H9 (cell line): ENCODE measurements around the gene CR1L. TPM values are rescaled to one million over a fixed set of nuclear protein-coding genes. Genes with fewer than 3 reads are reported as not detected.
"Not testable (repeated sequence)": the region's sequence is repeated elsewhere in the genome, so short reads cannot be mapped to it uniquely, and the experiment has no call there.

ENCODE experiments used
- DNase-seq: peaks from one replicate; pipeline ENCODE4 v3.0.0-alpha.2; 2017
- H2AFZ ChIP-seq: one replicate; pipeline ENCODE4 v1.6.1; 2013; ENCODE audit warnings: mild to moderate bottlenecking, low read length, control low read depth, moderate library complexity
- H2AK5ac ChIP-seq: 2 replicates; pipeline ENCODE4 v1.6.1; 2013; ENCODE audit warnings: low read length, control low read depth, mixed read lengths; ENCODE audit not compliant: insufficient read length
- H2BK120ac ChIP-seq: one replicate; pipeline ENCODE4 v1.6.1; 2013; ENCODE audit warnings: low read depth, mild to moderate bottlenecking, low read length, control low read depth, inconsistent platforms; ENCODE audit not compliant: poor library complexity, severe bottlenecking
- H2BK12ac ChIP-seq: 2 replicates; pipeline ENCODE4 v1.6.1; 2013; ENCODE audit warnings: low read length, control low read depth, mixed read lengths, low read depth; ENCODE audit not compliant: insufficient read length
- H2BK15ac ChIP-seq: 2 replicates; pipeline ENCODE4 v1.6.1; 2013; ENCODE audit warnings: low read depth, low read length, control low read depth
- H2BK20ac ChIP-seq: one replicate; pipeline ENCODE4 v1.6.1; 2013; ENCODE audit warnings: low read depth, mild to moderate bottlenecking, low read length, control low read depth, inconsistent platforms; ENCODE audit not compliant: poor library complexity, severe bottlenecking
- H2BK5ac ChIP-seq: 2 replicates; pipeline ENCODE4 v1.6.1; 2013; ENCODE audit warnings: low read length, control low read depth, mixed read lengths; ENCODE audit not compliant: insufficient read length
- H3K14ac ChIP-seq: 2 replicates; pipeline ENCODE4 v1.6.1; 2013; ENCODE audit warnings: low read length, control low read depth; ENCODE audit not compliant: insufficient read depth
- H3K18ac ChIP-seq: 2 replicates; pipeline ENCODE4 v1.6.1; 2013; ENCODE audit warnings: low read depth, mild to moderate bottlenecking, mixed read lengths, low read length, control low read depth; ENCODE audit not compliant: insufficient read length
- H3K23ac ChIP-seq: 2 replicates; pipeline ENCODE4 v1.6.1; 2013; ENCODE audit warnings: low read length, control low read depth, mixed read lengths, low read depth; ENCODE audit not compliant: insufficient read length
- H3K23me2 ChIP-seq: 2 replicates; pipeline ENCODE4 v1.6.1; 2013; ENCODE audit warnings: low read depth, mild to moderate bottlenecking, mixed read lengths, low read length, control low read depth; ENCODE audit not compliant: insufficient read length, poor library complexity, severe bottlenecking
- H3K27ac ChIP-seq: 2 replicates; pipeline ENCODE4 v1.5.1; 2013; ENCODE audit warnings: low read length, control low read depth, mixed read lengths, low read depth; ENCODE audit not compliant: insufficient read length
- H3K27me3 ChIP-seq: 2 replicates; pipeline ENCODE4 v1.6.1; 2013; ENCODE audit warnings: low read length, control low read depth, inconsistent platforms; ENCODE audit not compliant: insufficient read depth
- H3K4ac ChIP-seq: 2 replicates; pipeline ENCODE4 v1.6.1; 2013; ENCODE audit warnings: low read depth, mild to moderate bottlenecking, control low read depth, inconsistent platforms, low read length, moderate library complexity
- H3K4me1 ChIP-seq: 2 replicates; pipeline ENCODE4 v1.6.1; 2013; ENCODE audit warnings: low read length, control low read depth, inconsistent platforms; ENCODE audit not compliant: insufficient read depth
- H3K4me2 ChIP-seq: 2 replicates; pipeline ENCODE4 v1.6.1; 2013; ENCODE audit warnings: low read length, control low read depth, mixed read lengths; ENCODE audit not compliant: insufficient read length, insufficient read depth
- H3K56ac ChIP-seq: 2 replicates; pipeline ENCODE4 v1.6.1; 2013; ENCODE audit warnings: low read depth, mild to moderate bottlenecking, mixed read lengths, low read length, control low read depth; ENCODE audit not compliant: insufficient read length
- H3K79me1 ChIP-seq: 2 replicates; pipeline ENCODE4 v1.6.1; 2013; ENCODE audit warnings: low read depth, mild to moderate bottlenecking, moderate library complexity, low read length, control low read depth, inconsistent platforms; ENCODE audit not compliant: insufficient read depth, poor library complexity, severe bottlenecking
- H3K79me2 ChIP-seq: 2 replicates; pipeline ENCODE4 v1.6.1; 2013; ENCODE audit warnings: low read length, control low read depth, inconsistent platforms; ENCODE audit not compliant: insufficient read depth
- H3K9ac ChIP-seq: 2 replicates; pipeline ENCODE4 v1.6.1; 2013; ENCODE audit warnings: low read length, control low read depth, mixed read lengths; ENCODE audit not compliant: insufficient read length; ENCODE audit errors: extremely low read depth
- H3K9me3 ChIP-seq: one replicate; pipeline ENCODE4 v1.6.1; 2013; ENCODE audit warnings: low read depth, low read length, inconsistent platforms; ENCODE audit not compliant: control insufficient read depth
- H3T11ph ChIP-seq: one replicate; pipeline ENCODE4 v1.6.1; 2013; ENCODE audit warnings: mild to moderate bottlenecking, low read length, control low read depth, inconsistent platforms
- H4K20me1 ChIP-seq: one replicate; pipeline ENCODE4 v1.6.1; 2013; ENCODE audit not compliant: control insufficient read depth, insufficient read length, insufficient read depth
- H4K5ac ChIP-seq: 2 replicates; pipeline ENCODE4 v1.6.1; 2013; ENCODE audit warnings: low read depth, mild to moderate bottlenecking, mixed read lengths, low read length, control low read depth; ENCODE audit not compliant: insufficient read length
- H4K8ac ChIP-seq: replicated peaks from 2 replicates; pipeline ENCODE4 v1.6.1; 2013; ENCODE audit warnings: low read length, control low read depth, mixed read lengths, low read depth; ENCODE audit not compliant: insufficient read length
- H4K91ac ChIP-seq: 2 replicates; pipeline ENCODE4 v1.6.1; 2013; ENCODE audit warnings: low read depth, mild to moderate bottlenecking, moderate library complexity, mixed read lengths, low read length, control low read depth; ENCODE audit not compliant: insufficient read length
- H3K27ac Mint-ChIP-seq, 3 experiments: 2 replicates in 2 of 3; 3 replicates in 1 of 3; pipeline ENCODE4 v1.8.0; 2020 to 2021; ENCODE audit warnings: mixed read lengths in 3 of 3, mild to moderate bottlenecking in 1 of 3, moderate library complexity in 1 of 3
- H3K27me3 Mint-ChIP-seq: 2 replicates; pipeline ENCODE4 v1.8.0; 2021; ENCODE audit warnings: low read depth, mild to moderate bottlenecking, moderate library complexity, mixed read lengths
- H3K36me3 Mint-ChIP-seq, 3 experiments: 2 replicates in 2 of 3; 3 replicates in 1 of 3; pipeline ENCODE4 v1.8.0; 2020 to 2021; ENCODE audit warnings: low read depth in 3 of 3, mixed read lengths in 3 of 3; ENCODE audit not compliant: insufficient read depth in 1 of 3
- H3K4me1 Mint-ChIP-seq, 2 experiments: 2 replicates each; pipeline ENCODE4 v1.8.0; 2020; ENCODE audit warnings: mixed read lengths in 2 of 2
- H3K4me3 Mint-ChIP-seq, 2 experiments: 2 replicates in 1 of 2; 3 replicates in 1 of 2; pipeline ENCODE4 v1.8.0; 2020 to 2021; ENCODE audit warnings: mild to moderate bottlenecking in 2 of 2, mixed read lengths in 2 of 2, moderate library complexity in 1 of 2
- H3K9me3 Mint-ChIP-seq, 2 experiments: 2 replicates in 1 of 2; 3 replicates in 1 of 2; pipeline ENCODE4 v1.8.0; 2020; ENCODE audit warnings: mild to moderate bottlenecking in 2 of 2, mixed read lengths in 2 of 2, moderate library complexity in 1 of 2
- CTCF ChIP-seq: fragments of 200-600 bp; sonication (generic); conservative IDR thresholded peaks from 3 replicates; pipeline ENCODE4 v1.8.0; 2021; ENCODE audit warnings: antibody characterized with exemption, mild to moderate bottlenecking
- WGBS: extraction: QIAGEN DNeasy Blood & Tissue Kit; methylation state at CpG from one replicate; pipeline ENCODE4 v1.1.7; 2013; ENCODE audit warnings: missing lambda C conversion rate, low lambda C conversion rate, mixed read lengths; ENCODE audit not compliant: insufficient read length; ENCODE audit errors: extremely low coverage; 5-methylcytosine and 5-hydroxymethylcytosine counted together
- total RNA-seq: library from RNA; stranded (reverse); gene quantifications from 2 replicates; pipeline ENCODE4 v1.2.1, GENCODE V29; 2021

The CR1L gene
- total RNA-seq, 1 experiment from 2014 or later: 0.37 TPM

DNA sequence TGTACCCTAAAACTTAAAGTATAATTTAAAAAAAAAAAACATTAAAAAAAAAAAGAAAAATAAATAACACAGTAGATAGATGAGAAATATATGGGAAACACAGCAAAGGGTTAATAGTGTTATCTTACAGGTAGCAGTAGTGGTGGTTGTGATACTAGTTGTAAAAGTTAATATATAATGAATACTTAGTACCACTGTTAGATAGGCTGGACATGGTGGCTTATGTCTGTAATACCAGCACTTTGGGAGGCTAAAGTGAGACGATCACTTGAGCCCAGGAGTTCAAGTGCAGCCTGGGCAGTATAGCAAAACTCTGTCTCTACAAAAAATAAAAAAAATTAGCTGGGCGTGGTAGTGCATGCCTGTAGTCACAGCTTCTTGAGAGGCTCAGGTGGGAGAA lies 74.3 kb downstream of the CR1L start:
- Mint-ChIP-seq H3K4me1 (no peaks in the 10 kb centered on the region), H3K27ac (no peak overlapping the region), H3K27me3 (no peaks in the 10 kb centered on the region; the same call in 1 of the 2 replicates), H3K36me3 (peaks cover 0 to 2% (median 0%) of the 10 kb centered on the region in 3 experiments; a peak in 3 of 7 replicates), H3K4me3 (no peak overlapping the region), H3K9me3 (peaks cover 2 to 3% of the 10 kb centered on the region in 2 experiments; a peak in 3 of 5 replicates)
- no peak overlapping the region for H2BK5ac ChIP-seq
- H2AK5ac ChIP-seq: no peak overlapping the region
- H3K4me2 ChIP-seq: no peak overlapping the region
- no peak overlapping the region for H3K4ac ChIP-seq
- H2BK120ac ChIP-seq: no peak overlapping the region
- H3K56ac ChIP-seq: no peak overlapping the region
- H2BK20ac ChIP-seq: no peak overlapping the region
- no peak overlapping the region for H3K14ac ChIP-seq
- no peak overlapping the region for H2BK12ac ChIP-seq
- H3K79me2 ChIP-seq: no peaks in the 10 kb centered on the region
- no peak overlapping the region for H2AFZ ChIP-seq
- no peak for TF ChIP-seq CTCF
- no peak overlapping the region for H4K91ac ChIP-seq
- H3K4me1 ChIP-seq: no peaks in the 10 kb centered on the region
- no peaks in the 10 kb centered on the region for H3K27me3 ChIP-seq
- WGBS: no CpG with 5 or more reads among the region's 2 CpGs
- H3K9me3 ChIP-seq: no peaks in the 10 kb centered on the region
- H3K79me1 ChIP-seq: no peaks in the 10 kb centered on the region
- H4K5ac ChIP-seq: no peak overlapping the region
- H3K9ac ChIP-seq: no peak overlapping the region
- H3K27ac ChIP-seq: no peak overlapping the region
- no peaks in the 10 kb centered on the region for H4K20me1 ChIP-seq
- no peak overlapping the region for H3K18ac ChIP-seq
- no peak overlapping the region for H3K23ac ChIP-seq
- H4K8ac ChIP-seq: no peak overlapping the region
- H3T11ph ChIP-seq: no peak overlapping the region
- DNase-seq: no peak
- H2BK15ac ChIP-seq: no peak overlapping the region
- no peaks in the 10 kb centered on the region for H3K23me2 ChIP-seq

GRCh38 chr1:207728200-207728858 lies 83.4 kb downstream of the CR1L start:
- Mint-ChIP-seq H3K36me3 (peaks cover 0 to 31% (median 15%) of the 10 kb centered on the region in 3 experiments; a peak in 5 of 7 replicates), H3K9me3 (peaks cover 20 to 32% of the 10 kb centered on the region in 2 experiments)
- H3K79me1 ChIP-seq, H2AFZ ChIP-seq, H2BK120ac ChIP-seq, H4K8ac ChIP-seq, H3K9ac ChIP-seq, H3K4me2 ChIP-seq, H3T11ph ChIP-seq, H3K27ac Mint-ChIP-seq, H2BK15ac ChIP-seq, H3K56ac ChIP-seq, H3K27me3 ChIP-seq, H3K4me1 ChIP-seq, H2BK12ac ChIP-seq, H3K27ac ChIP-seq, H3K23ac ChIP-seq, H3K18ac ChIP-seq, H3K23me2 ChIP-seq, H4K91ac ChIP-seq, H4K20me1 ChIP-seq, H3K9me3 ChIP-seq, H3K27me3 Mint-ChIP-seq, H4K5ac ChIP-seq, H3K4me3 Mint-ChIP-seq, DNase-seq, H2BK20ac ChIP-seq, H3K4ac ChIP-seq, H2BK5ac ChIP-seq, H3K14ac ChIP-seq, H3K79me2 ChIP-seq, H2AK5ac ChIP-seq, H3K4me1 Mint-ChIP-seq: not testable (repeated sequence)
- no CpG with 5 or more reads among the region's 4 CpGs for WGBS
